NCI-H2107 treated with DMSO at 0.1 percent for 48 hours (cell line): ENCODE results near the gene TXNDC2.

Experiments used
- DNase-seq: peaks from one replicate; lab custom pipeline; 2025; ENCODE audit not compliant: unreplicated experiment; lab: John Stamatoyannopoulos, UW

TXNDC2 gene

GRCh38 chr18:9930299-9930884 lies 44.6 kb downstream of the TXNDC2 start:
- no peak for DNase-seq

DNA sequence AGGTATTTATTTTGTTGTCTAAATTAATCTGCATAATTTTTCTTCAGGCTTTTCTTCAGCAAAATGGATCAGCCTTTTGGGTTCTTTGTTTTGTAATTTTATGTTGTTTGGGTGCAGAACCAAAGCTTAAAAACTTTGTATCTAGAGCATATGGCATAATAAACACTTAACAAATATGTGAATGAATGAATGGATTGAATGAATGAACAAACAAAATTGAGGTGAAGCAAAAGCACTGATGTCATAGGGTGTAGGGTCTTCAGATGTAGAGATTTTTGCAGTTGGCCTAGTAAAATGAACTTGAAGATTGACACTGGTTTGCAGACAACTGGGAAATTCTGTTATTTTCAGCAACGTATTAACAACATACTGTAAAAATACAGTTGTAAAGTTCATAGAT lies 45.4 kb downstream of the TXNDC2 start:
- no peak for DNase-seq

DNA sequence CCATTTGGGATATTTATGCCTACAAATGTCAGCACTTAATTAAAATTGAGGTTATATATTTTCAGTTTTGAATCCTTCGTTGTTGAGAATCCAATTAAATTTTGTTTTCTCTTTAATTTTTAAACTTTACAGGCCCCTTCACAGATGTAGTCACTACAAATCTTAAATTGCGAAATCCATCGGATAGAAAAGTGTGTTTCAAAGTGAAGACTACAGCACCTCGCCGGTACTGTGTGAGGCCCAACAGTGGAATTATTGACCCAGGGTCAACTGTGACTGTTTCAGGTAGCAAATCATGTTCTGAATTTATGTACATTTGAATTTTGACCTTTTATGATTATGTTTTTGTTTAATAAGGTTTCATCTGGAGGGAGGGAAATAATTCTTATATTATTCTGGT lies 45.9 kb downstream of the TXNDC2 start:
- DNase-seq: no peak

GRCh38 chr18:9933865-9934264 lies 48.1 kb downstream of the TXNDC2 start:
- no peak for DNase-seq

GRCh38 chr18:9934274-9934673 lies 48.5 kb downstream of the TXNDC2 start:
- no peak for DNase-seq
